ENCODE results near the gene ZNF827.

The ZNF827 gene

GRCh38 chr4:145820407-145820806 is 118.2 kb downstream of the ZNF827 start:
- TF ChIP-seq, protein P1, sequence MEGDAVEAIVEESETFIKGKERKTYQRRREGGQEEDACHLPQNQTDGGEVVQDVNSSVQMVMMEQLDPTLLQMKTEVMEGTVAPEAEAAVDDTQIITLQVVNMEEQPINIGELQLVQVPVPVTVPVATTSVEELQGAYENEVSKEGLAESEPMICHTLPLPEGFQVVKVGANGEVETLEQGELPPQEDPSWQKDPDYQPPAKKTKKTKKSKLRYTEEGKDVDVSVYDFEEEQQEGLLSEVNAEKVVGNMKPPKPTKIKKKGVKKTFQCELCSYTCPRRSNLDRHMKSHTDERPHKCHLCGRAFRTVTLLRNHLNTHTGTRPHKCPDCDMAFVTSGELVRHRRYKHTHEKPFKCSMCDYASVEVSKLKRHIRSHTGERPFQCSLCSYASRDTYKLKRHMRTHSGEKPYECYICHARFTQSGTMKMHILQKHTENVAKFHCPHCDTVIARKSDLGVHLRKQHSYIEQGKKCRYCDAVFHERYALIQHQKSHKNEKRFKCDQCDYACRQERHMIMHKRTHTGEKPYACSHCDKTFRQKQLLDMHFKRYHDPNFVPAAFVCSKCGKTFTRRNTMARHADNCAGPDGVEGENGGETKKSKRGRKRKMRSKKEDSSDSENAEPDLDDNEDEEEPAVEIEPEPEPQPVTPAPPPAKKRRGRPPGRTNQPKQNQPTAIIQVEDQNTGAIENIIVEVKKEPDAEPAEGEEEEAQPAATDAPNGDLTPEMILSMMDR (conservative IDR thresholded peaks at IDR 0.05; ENCODE audit: control insufficient read depth, insufficient read depth, low read depth, low read length), result no peak
- H3K4me3 ChIP-seq (ENCODE audit: control insufficient read depth, low read depth, low read length), result no peak overlapping the region
- no peak for DNase-seq (ENCODE audit: low read depth)

GRCh38 chr4:145819853-145820181 is 118.8 kb downstream of the ZNF827 start:
- DNase-seq (ENCODE audit: low read depth), result no peak
- H3K4me3 ChIP-seq (ENCODE audit: control insufficient read depth, low read depth, low read length), result no peak overlapping the region
- TF ChIP-seq, protein P1 (conservative IDR thresholded peaks at IDR 0.05; ENCODE audit: control insufficient read depth, insufficient read depth, low read depth, low read length), result no peak

GRCh38 chr4:145819101-145819852 is 119.3 kb downstream of the ZNF827 start:
- TF ChIP-seq, protein P1 (conservative IDR thresholded peaks at IDR 0.05; ENCODE audit: control insufficient read depth, insufficient read depth, low read depth, low read length), result no peak
- no peak overlapping the region for H3K4me3 ChIP-seq (ENCODE audit: control insufficient read depth, low read depth, low read length)
- DNase-seq (ENCODE audit: low read depth), result no peak

DNA sequence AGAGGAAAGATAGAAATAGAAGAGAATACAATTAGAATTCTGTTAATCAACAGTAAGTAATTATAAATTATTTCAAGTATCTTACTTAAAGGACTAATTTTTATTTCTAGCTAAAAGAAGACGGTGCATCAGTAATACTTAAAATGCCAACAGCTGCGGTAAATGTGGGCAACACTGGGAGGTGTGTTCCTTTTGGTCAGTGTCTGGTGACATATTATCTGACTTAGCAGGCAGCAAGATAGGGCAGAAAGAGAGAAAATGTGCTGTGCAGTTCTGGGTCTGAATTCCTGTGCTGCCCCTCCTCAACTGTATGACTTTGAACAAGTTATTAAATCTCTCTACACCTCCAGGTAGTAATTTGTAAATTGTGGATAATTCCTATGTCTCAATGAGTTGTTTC is 120.6 kb downstream of the ZNF827 start:
- TF ChIP-seq, protein P1 (conservative IDR thresholded peaks at IDR 0.05; ENCODE audit: control insufficient read depth, insufficient read depth, low read depth, low read length), result no peak
- H3K4me3 ChIP-seq (ENCODE audit: control insufficient read depth, low read depth, low read length), result no peak overlapping the region
- no peak for DNase-seq (ENCODE audit: low read depth)

DNA sequence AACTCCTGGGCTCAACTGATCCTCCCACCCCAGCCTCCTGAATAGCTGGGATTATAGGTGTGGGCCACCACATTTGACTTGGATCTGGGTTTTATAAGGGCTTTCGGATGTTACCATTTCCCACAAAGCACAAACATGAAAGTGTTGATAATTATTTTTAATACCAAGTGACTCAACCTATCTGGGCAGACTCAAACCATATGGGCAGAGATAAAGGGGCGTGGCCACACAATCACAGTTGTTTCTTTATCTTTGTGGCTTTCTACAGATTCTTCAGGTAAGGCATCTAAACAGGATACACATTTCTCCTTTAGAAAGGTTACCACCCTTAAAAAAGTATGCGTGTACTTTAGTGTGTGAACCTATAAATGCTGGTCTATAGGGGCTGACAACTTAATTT is 122.5 kb downstream of the ZNF827 start:
- TF ChIP-seq, protein P1 (conservative IDR thresholded peaks at IDR 0.05; ENCODE audit: control insufficient read depth, insufficient read depth, low read depth, low read length), result no peak
- no peak overlapping the region for H3K4me3 ChIP-seq (ENCODE audit: control insufficient read depth, low read depth, low read length)
- no peak for DNase-seq (ENCODE audit: low read depth)

- TF ChIP-seq, protein P1 (conservative IDR thresholded peaks at IDR 0.05; ENCODE audit: control insufficient read depth, insufficient read depth, low read depth, low read length), result no peak
- no peak overlapping the region for H3K4me3 ChIP-seq (ENCODE audit: control insufficient read depth, low read depth, low read length)
- DNase-seq (ENCODE audit: low read depth), result no peak
These were observed 123.0 kb downstream of the ZNF827 start for GRCh38 chr4:145815626-145816025.
